HepG2 (cell line): ENCODE data around the gene CLASP2. TPM values are rescaled to one million over a fixed set of nuclear protein-coding genes. Genes with fewer than 3 reads are reported as not detected.

Experiments
- E2F1 ChIP-seq: sonication (generic); formaldehyde crosslinking; IDR thresholded peaks from 2 replicates; pipeline ENCODE4 v1.5.0; 2020; ENCODE audit warnings: missing genetic modification reagents
- EHMT2 ChIP-seq: fragments of 200-600 bp; sonication (generic); IDR thresholded peaks from 2 replicates; pipeline ENCODE4 v1.7.0; 2017; ENCODE audit warnings: antibody characterized with exemption, low read depth, low read length, borderline replicate concordance
- GABPB1 ChIP-seq: IDR thresholded peaks from 2 replicates; pipeline ENCODE4 v1.6.1; 2016; ENCODE audit warnings: mild to moderate bottlenecking, missing genetic modification reagents, moderate library complexity, missing compliant biosample characterization
- GATAD2A ChIP-seq: IDR thresholded peaks from 2 replicates; pipeline ENCODE4 v1.6.1; 2016
- HNRNPLL ChIP-seq: fragments of 200-400 bp; formaldehyde crosslinking; IDR thresholded peaks from 2 replicates; pipeline ENCODE4 v1.6.1; 2017; ENCODE audit warnings: mild to moderate bottlenecking, low read depth, low read length; ENCODE audit not compliant: poor library complexity, severe bottlenecking
- JARID2 ChIP-seq: sonication (generic); formaldehyde crosslinking; IDR thresholded peaks from 2 replicates; pipeline ENCODE4 v1.8.1; 2023; ENCODE audit warnings: missing genetic modification reagents, inconsistent platforms; ENCODE audit not compliant: insufficient replicate concordance
- KDM4B ChIP-seq: sonication (generic); formaldehyde crosslinking; IDR thresholded peaks from 2 replicates; pipeline ENCODE4 v1.4.0; 2020; ENCODE audit warnings: missing genetic modification reagents
- MAF1 ChIP-seq: sonication (generic); formaldehyde crosslinking; IDR thresholded peaks from 2 replicates; pipeline ENCODE4 v1.5.0; 2020; ENCODE audit warnings: missing genetic modification reagents, borderline replicate concordance
- PAXIP1 ChIP-seq: sonication (generic); formaldehyde crosslinking; conservative IDR thresholded peaks from 2 replicates; pipeline ENCODE4 v1.4.0; 2020; ENCODE audit warnings: mild to moderate bottlenecking, missing genetic modification reagents, moderate library complexity
- REPIN1 ChIP-seq: sonication (generic); formaldehyde crosslinking; IDR thresholded peaks from 2 replicates; pipeline ENCODE4 v1.8.0; 2022; ENCODE audit warnings: missing genetic modification reagents, low read depth, mild to moderate bottlenecking, borderline replicate concordance
- SMC3 ChIP-seq: IDR thresholded peaks from 2 replicates; pipeline ENCODE4 v1.6.1; 2011; ENCODE audit warnings: low read length, improper control_type of control experiment
- ZNF205 ChIP-seq: IDR thresholded peaks from 2 replicates; pipeline ENCODE4 v1.6.1; 2018; ENCODE audit warnings: missing biosample characterization, missing genetic modification reagents
- polyA plus RNA-seq, 8 experiments: library from polyadenylated mRNA; depleted of rRNA in 3 of 8; stranded (reverse) in 7 of 8; unstranded in 1 of 8; fragments of >200 nt; fragmentation: Illumina TruSeq in 4 of 8; extraction: Trizol in 4 of 8; gene quantifications; 2 replicates each; pipeline versions ENCODE4 v1.2.1 to v1.2.3, GENCODE V29; 2011 to 2016; ENCODE audit warnings: low read depth in 4 of 8, missing spikeins in 1 of 8, mixed read lengths in 1 of 8; ENCODE audit not compliant: insufficient read depth in 1 of 8
- total RNA-seq, 5 experiments: library from RNA; depleted of rRNA; stranded (reverse); fragments of >200 nt; fragmentation: Illumina TruSeq; extraction: Trizol; gene quantifications; 2 replicates each; pipeline ENCODE4 v1.2.3, GENCODE V29; 2016; ENCODE audit warnings: low read depth in 1 of 5
- TF ChIP-seq, protein P1 (sequence below): sonication (generic); formaldehyde crosslinking; IDR thresholded peaks from 2 replicates; pipeline ENCODE4 v1.4.0; 2020; ENCODE audit warnings: missing genetic modification reagents, borderline replicate concordance
- TF ChIP-seq, protein P2 (sequence below): sonication (generic); formaldehyde crosslinking; IDR thresholded peaks from 2 replicates; pipeline ENCODE4 v1.4.0; 2020; ENCODE audit warnings: mild to moderate bottlenecking, low read depth, missing genetic modification reagents
- TF ChIP-seq, protein P3 (sequence below), 2 experiments: fragments of 450-650 bp in 1 of 2; sonication (generic) in 1 of 2; formaldehyde crosslinking; IDR thresholded peaks; 2 replicates each; pipeline versions ENCODE4 v1.5.0 to v1.8.0; 2020 to 2022; ENCODE audit warnings: mild to moderate bottlenecking in 1 of 2, missing genetic modification reagents in 1 of 2

Gene CLASP2
- total and polyA plus RNA-seq, 2 of the 13 experiments (the other 11 are each of a cell fraction or from before 2014, with no cell fraction given) = 15.7 to 34.8 TPM

DNA sequence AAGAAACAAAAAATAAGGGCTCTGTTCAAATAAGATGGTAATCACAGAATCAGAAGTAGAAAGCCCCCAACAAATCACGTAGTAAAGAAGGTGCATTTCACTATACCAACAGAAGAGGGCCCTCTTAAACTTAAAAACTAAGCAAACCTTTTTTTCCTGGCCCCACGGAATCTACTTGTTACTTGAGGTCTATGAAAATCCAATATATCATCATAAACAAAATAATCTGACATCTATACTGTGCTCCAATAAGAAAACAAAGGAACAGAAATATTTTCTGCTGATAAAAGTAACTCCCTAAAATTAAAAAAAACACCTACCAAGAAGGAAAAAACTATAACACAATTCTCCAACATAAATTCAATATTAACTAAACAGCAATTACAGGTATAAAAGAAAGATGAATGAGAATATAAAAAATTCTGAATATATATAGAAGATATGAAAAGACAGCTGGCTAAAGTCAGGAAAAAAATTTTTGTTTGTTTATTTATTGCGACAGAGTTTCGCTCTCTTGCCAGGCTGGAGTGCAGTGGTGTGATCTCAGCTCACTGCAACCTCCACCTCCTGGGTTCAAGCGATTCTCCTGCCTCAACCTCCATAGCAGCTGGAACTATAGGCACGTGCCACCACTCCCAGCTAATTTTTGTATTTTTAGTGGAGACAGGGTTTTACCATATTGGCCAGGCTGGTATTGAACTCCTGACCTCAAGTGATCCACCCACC lies 81.8 kb downstream of the CLASP2 start (continued):
- TF ChIP-seq HNRNPLL (no peak), KDM4B (CRISPR knock-in tag) (no peak), E2F1 (no peak), GABPB1 (CRISPR knock-in tag) (no peak), EHMT2 (no peak), MAF1 (CRISPR knock-in tag) (no peak), SMC3 (peak; percentile 52), REPIN1 (CRISPR knock-in tag) (no peak), ZNF205 (CRISPR knock-in tag) (no peak), PAXIP1 (CRISPR knock-in tag) (0 out of 2 replicates have a peak, but pooled peaks have one; percentile 14), GATAD2A (CRISPR knock-in tag) (peak; percentile 40; the same call in 1 of the 2 replicates), JARID2 (no peak)
- TF ChIP-seq, protein P1, sequence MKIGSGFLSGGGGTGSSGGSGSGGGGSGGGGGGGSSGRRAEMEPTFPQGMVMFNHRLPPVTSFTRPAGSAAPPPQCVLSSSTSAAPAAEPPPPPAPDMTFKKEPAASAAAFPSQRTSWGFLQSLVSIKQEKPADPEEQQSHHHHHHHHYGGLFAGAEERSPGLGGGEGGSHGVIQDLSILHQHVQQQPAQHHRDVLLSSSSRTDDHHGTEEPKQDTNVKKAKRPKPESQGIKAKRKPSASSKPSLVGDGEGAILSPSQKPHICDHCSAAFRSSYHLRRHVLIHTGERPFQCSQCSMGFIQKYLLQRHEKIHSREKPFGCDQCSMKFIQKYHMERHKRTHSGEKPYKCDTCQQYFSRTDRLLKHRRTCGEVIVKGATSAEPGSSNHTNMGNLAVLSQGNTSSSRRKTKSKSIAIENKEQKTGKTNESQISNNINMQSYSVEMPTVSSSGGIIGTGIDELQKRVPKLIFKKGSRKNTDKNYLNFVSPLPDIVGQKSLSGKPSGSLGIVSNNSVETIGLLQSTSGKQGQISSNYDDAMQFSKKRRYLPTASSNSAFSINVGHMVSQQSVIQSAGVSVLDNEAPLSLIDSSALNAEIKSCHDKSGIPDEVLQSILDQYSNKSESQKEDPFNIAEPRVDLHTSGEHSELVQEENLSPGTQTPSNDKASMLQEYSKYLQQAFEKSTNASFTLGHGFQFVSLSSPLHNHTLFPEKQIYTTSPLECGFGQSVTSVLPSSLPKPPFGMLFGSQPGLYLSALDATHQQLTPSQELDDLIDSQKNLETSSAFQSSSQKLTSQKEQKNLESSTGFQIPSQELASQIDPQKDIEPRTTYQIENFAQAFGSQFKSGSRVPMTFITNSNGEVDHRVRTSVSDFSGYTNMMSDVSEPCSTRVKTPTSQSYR (CRISPR knock-in tag) = no peak
- TF ChIP-seq, protein P2, sequence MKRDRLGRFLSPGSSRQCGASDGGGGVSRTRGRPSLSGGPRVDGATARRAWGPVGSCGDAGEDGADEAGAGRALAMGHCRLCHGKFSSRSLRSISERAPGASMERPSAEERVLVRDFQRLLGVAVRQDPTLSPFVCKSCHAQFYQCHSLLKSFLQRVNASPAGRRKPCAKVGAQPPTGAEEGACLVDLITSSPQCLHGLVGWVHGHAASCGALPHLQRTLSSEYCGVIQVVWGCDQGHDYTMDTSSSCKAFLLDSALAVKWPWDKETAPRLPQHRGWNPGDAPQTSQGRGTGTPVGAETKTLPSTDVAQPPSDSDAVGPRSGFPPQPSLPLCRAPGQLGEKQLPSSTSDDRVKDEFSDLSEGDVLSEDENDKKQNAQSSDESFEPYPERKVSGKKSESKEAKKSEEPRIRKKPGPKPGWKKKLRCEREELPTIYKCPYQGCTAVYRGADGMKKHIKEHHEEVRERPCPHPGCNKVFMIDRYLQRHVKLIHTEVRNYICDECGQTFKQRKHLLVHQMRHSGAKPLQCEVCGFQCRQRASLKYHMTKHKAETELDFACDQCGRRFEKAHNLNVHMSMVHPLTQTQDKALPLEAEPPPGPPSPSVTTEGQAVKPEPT = no peak
- TF ChIP-seq, protein P3, sequence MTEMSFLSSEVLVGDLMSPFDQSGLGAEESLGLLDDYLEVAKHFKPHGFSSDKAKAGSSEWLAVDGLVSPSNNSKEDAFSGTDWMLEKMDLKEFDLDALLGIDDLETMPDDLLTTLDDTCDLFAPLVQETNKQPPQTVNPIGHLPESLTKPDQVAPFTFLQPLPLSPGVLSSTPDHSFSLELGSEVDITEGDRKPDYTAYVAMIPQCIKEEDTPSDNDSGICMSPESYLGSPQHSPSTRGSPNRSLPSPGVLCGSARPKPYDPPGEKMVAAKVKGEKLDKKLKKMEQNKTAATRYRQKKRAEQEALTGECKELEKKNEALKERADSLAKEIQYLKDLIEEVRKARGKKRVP (CRISPR knock-in tag; IDR thresholded peaks at IDR 0.05) = no peak
